ENCODE results near the gene P2RY14.

P2RY14 gene

GRCh38 chr3:151278230-151278629 lies at the start of gene P2RY14:
TSS of gene P2RY14 (minus strand) at chr3:151278542. CDS start at chr3:151214316, 64,226 bp downstream.
- no peak for DNase-seq (ENCODE audit: low spot score)

- peak; percentile 13 for DNase-seq (ENCODE audit: low spot score)
Observed at GRCh38 chr3:151327571-151328198, 49.3 kb upstream of the P2RY14 start.

GRCh38 chr3:151322511-151322910 lies 44.2 kb upstream of the P2RY14 start:
- no peak for DNase-seq (ENCODE audit: low spot score)

- DNase-seq (ENCODE audit: low spot score): no peak
Observed at GRCh38 chr3:151321526-151321925, 43.2 kb upstream of the P2RY14 start.

- no peak for DNase-seq (ENCODE audit: low spot score)
Observed at GRCh38 chr3:151320131-151320530, 41.8 kb upstream of the P2RY14 start.

GRCh38 chr3:151319628-151320027 lies 41.3 kb upstream of the P2RY14 start:
- DNase-seq (ENCODE audit: low spot score): no peak

GRCh38 chr3:151318991-151319390 lies 40.6 kb upstream of the P2RY14 start:
- DNase-seq (ENCODE audit: low spot score): no peak

- no peak for DNase-seq (ENCODE audit: low spot score)
Observed at GRCh38 chr3:151318313-151318712, 40.0 kb upstream of the P2RY14 start.

GRCh38 chr3:151316267-151316991 lies 38.1 kb upstream of the P2RY14 start, which contains the start of gene GPR87:
TSS of gene GPR87 (minus strand) at chr3:151316820. CDS start at chr3:151300100, 16,720 bp downstream.
- no peak for DNase-seq (ENCODE audit: low spot score)

- DNase-seq (ENCODE audit: low spot score): no peak
Observed at GRCh38 chr3:151315846-151316245, 37.5 kb upstream of the P2RY14 start.

GRCh38 chr3:151315136-151315535 lies 36.8 kb upstream of the P2RY14 start:
- DNase-seq (ENCODE audit: low spot score): no peak

GRCh38 chr3:151314593-151314992 lies 36.3 kb upstream of the P2RY14 start:
- DNase-seq (ENCODE audit: low spot score): no peak

- no peak for DNase-seq (ENCODE audit: low spot score)
Observed at GRCh38 chr3:151314137-151314536, 35.8 kb upstream of the P2RY14 start.

- DNase-seq (ENCODE audit: low spot score): no peak
Observed at GRCh38 chr3:151312972-151313371, 34.6 kb upstream of the P2RY14 start.

GRCh38 chr3:151309566-151309965 lies 31.2 kb upstream of the P2RY14 start:
- no peak for DNase-seq (ENCODE audit: low spot score)

GRCh38 chr3:151307583-151308488 lies 29.5 kb upstream of the P2RY14 start:
- no peak for DNase-seq (ENCODE audit: low spot score)

- no peak for DNase-seq (ENCODE audit: low spot score)
Observed at GRCh38 chr3:151307131-151307530, 28.8 kb upstream of the P2RY14 start.

- no peak for DNase-seq (ENCODE audit: low spot score)
Observed at GRCh38 chr3:151306168-151306810, 27.9 kb upstream of the P2RY14 start.

- no peak for DNase-seq (ENCODE audit: low spot score)
Observed at GRCh38 chr3:151305775-151306151, 27.4 kb upstream of the P2RY14 start.

- peak; percentile 31 for DNase-seq (ENCODE audit: low spot score)
Observed at GRCh38 chr3:151305060-151305774, 26.9 kb upstream of the P2RY14 start.

- no peak for DNase-seq (ENCODE audit: low spot score)
Observed at GRCh38 chr3:151303751-151304150, 25.4 kb upstream of the P2RY14 start.
